Measurements from ENCODE around the gene CEACAM16. TPM values are rescaled to one million over a fixed set of nuclear protein-coding genes. Genes with fewer than 3 reads are reported as not detected.
"Not testable (repeated sequence)": the region's sequence is repeated elsewhere in the genome, so short reads cannot be mapped to it uniquely, and the experiment has no call there.

The CEACAM16 gene
- total and polyA plus RNA-seq, 4 donors = 0.36 TPM; not detected in 3

- H3K27ac ChIP-seq (ENCODE audit: low read depth in 1 of 2, low read length in 2 of 2); H3K4me3 ChIP-seq (ENCODE audit: low read length in 2 of 2); H3K4me1 ChIP-seq (ENCODE audit: control insufficient read depth in 1 of 2, insufficient read depth in 2 of 2, low read length in 2 of 2); ATAC-seq (ENCODE audit: low FRiP score); H3K36me3 ChIP-seq (ENCODE audit: control insufficient read depth in 1 of 2, insufficient read depth in 2 of 2, low read length in 1 of 2); DNase-seq; intact Hi-C loops (cut with DNase I); H3K27me3 ChIP-seq (ENCODE audit: control insufficient read depth in 1 of 2, insufficient read depth in 2 of 2, low read length in 1 of 2); H3K9me3 ChIP-seq (ENCODE audit: control insufficient read depth, low read length): not testable (repeated sequence)
- 93 to 94% methylated on average over 3 of the region's 3 CpGs for WGBS, 2 donors
Observed at GRCh38 chr19:44684396-44684795, 14.6 kb upstream of the CEACAM16 start.

GRCh38 chr19:44684892-44685863 is 13.8 kb upstream of the CEACAM16 start:
- WGBS, 2 donors = 32 to 39% methylated on average over 24 to 25 of the region's 25 CpGs
- no peaks in the 10 kb centered on the region for H3K9me3 ChIP-seq (ENCODE audit: control insufficient read depth, low read length)
- intact Hi-C loops (cut with DNase I) = loop anchor here in 1 of 2 donors (5.0 kb wide), 1 partner anchor 37 kb away; no protein-coding TSS in a partner anchor
- ATAC-seq (ENCODE audit: low FRiP score) = no peak
- H3K36me3 ChIP-seq (ENCODE audit: control insufficient read depth in 1 of 2, insufficient read depth in 2 of 2, low read length in 1 of 2) = peaks cover 0 to 2% of the 10 kb centered on the region in 2 donors
- H3K4me1 ChIP-seq (ENCODE audit: control insufficient read depth in 1 of 2, insufficient read depth in 2 of 2, low read length in 2 of 2) = no peaks in the 10 kb centered on the region
- DNase-seq = no peak
- H3K4me3 ChIP-seq (ENCODE audit: low read length in 2 of 2) = no peak overlapping the region
- H3K27me3 ChIP-seq (ENCODE audit: control insufficient read depth in 1 of 2, insufficient read depth in 2 of 2, low read length in 1 of 2) = no peaks in the 10 kb centered on the region
- H3K27ac ChIP-seq (ENCODE audit: low read depth in 1 of 2, low read length in 2 of 2) = no peak overlapping the region

- WGBS, 2 donors = 73 to 85% methylated on average over 4 of the region's 4 CpGs
- Histone ChIP-seq H3K27me3 (ENCODE audit: control insufficient read depth in 1 of 2, insufficient read depth in 2 of 2, low read length in 1 of 2) (no peaks in the 10 kb centered on the region), H3K36me3 (ENCODE audit: control insufficient read depth in 1 of 2, insufficient read depth in 2 of 2, low read length in 1 of 2) (peaks cover 0 to 2% of the 10 kb centered on the region in 2 donors), H3K27ac (ENCODE audit: low read depth in 1 of 2, low read length in 2 of 2) (no peak overlapping the region), H3K4me1 (ENCODE audit: control insufficient read depth in 1 of 2, insufficient read depth in 2 of 2, low read length in 2 of 2) (no peaks in the 10 kb centered on the region), H3K4me3 (ENCODE audit: low read length in 2 of 2) (no peak overlapping the region), H3K9me3 (ENCODE audit: control insufficient read depth, low read length) (no peaks in the 10 kb centered on the region)
- ATAC-seq (ENCODE audit: low FRiP score) = no peak
- intact Hi-C loops (cut with DNase I) = loop anchor here in 1 of 2 donors (5.0 kb wide), 1 partner anchor 36 kb away; no protein-coding TSS in a partner anchor
- no peak for DNase-seq
Observed at GRCh38 chr19:44685877-44686276, 13.1 kb upstream of the CEACAM16 start.

- H3K4me1 ChIP-seq (ENCODE audit: control insufficient read depth in 1 of 2, insufficient read depth in 2 of 2, low read length in 2 of 2) = no peaks in the 10 kb centered on the region
- no peaks in the 10 kb centered on the region for H3K36me3 ChIP-seq (ENCODE audit: control insufficient read depth in 1 of 2, insufficient read depth in 2 of 2, low read length in 1 of 2)
- H3K4me3 ChIP-seq (ENCODE audit: low read length in 2 of 2) = no peak overlapping the region
- ATAC-seq (ENCODE audit: low FRiP score) = no peak
- peak in 1 of 2 donors; percentile 2 for DNase-seq
- H3K9me3 ChIP-seq (ENCODE audit: control insufficient read depth, low read length) = no peaks in the 10 kb centered on the region
- no peaks in the 10 kb centered on the region for H3K27me3 ChIP-seq (ENCODE audit: control insufficient read depth in 1 of 2, insufficient read depth in 2 of 2, low read length in 1 of 2)
- H3K27ac ChIP-seq (ENCODE audit: low read depth in 1 of 2, low read length in 2 of 2) = no peak overlapping the region
- 75 to 89% methylated on average over 4 of the region's 4 CpGs for WGBS, 2 donors
- intact Hi-C loops (cut with DNase I) = loop anchor here in 1 of 2 donors (5.0 kb wide), 1 partner anchor 35 kb away; no protein-coding TSS in a partner anchor
Observed at GRCh38 chr19:44686896-44687295, 12.1 kb upstream of the CEACAM16 start.

- Histone ChIP-seq H3K27me3 (ENCODE audit: control insufficient read depth in 1 of 2, insufficient read depth in 2 of 2, low read length in 1 of 2) (no peaks in the 10 kb centered on the region), H3K36me3 (ENCODE audit: control insufficient read depth in 1 of 2, insufficient read depth in 2 of 2, low read length in 1 of 2) (no peaks in the 10 kb centered on the region), H3K9me3 (ENCODE audit: control insufficient read depth, low read length) (no peaks in the 10 kb centered on the region), H3K4me3 (ENCODE audit: low read length in 2 of 2) (no peak overlapping the region), H3K27ac (ENCODE audit: low read depth in 1 of 2, low read length in 2 of 2) (no peak overlapping the region), H3K4me1 (ENCODE audit: control insufficient read depth in 1 of 2, insufficient read depth in 2 of 2, low read length in 2 of 2) (no peaks in the 10 kb centered on the region)
- DNase-seq = no peak
- no peak for ATAC-seq (ENCODE audit: low FRiP score)
- intact Hi-C loops (cut with DNase I) = loop anchor here (2.0 to 5.0 kb wide), 2 partner anchors 34 to 37 kb away; no protein-coding TSS in a partner anchor
- WGBS, 2 donors = 88 to 90% methylated on average over 7 of the region's 7 CpGs
Observed at GRCh38 chr19:44687888-44688287, 11.1 kb upstream of the CEACAM16 start.

- peak; percentile 84 to 92 for DNase-seq
- no peaks in the 10 kb centered on the region for H3K4me1 ChIP-seq (ENCODE audit: control insufficient read depth in 1 of 2, insufficient read depth in 2 of 2, low read length in 2 of 2)
- 40% methylated on average over 11 of the region's 11 CpGs for WGBS, 2 donors
Observed at GRCh38 chr19:44689290-44690130, 9.4 kb upstream of the CEACAM16 start.

GRCh38 chr19:44690131-44690440 is 8.9 kb upstream of the CEACAM16 start:
- intact Hi-C loops (cut with DNase I) = no loop called here
- WGBS, 2 donors = 79 to 86% methylated on average over 3 of the region's 3 CpGs
- no peak for ATAC-seq (ENCODE audit: low FRiP score)
- Histone ChIP-seq H3K4me1 (ENCODE audit: control insufficient read depth in 1 of 2, insufficient read depth in 2 of 2, low read length in 2 of 2) (no peaks in the 10 kb centered on the region), H3K36me3 (ENCODE audit: control insufficient read depth in 1 of 2, insufficient read depth in 2 of 2, low read length in 1 of 2) (no peaks in the 10 kb centered on the region), H3K27me3 (ENCODE audit: control insufficient read depth in 1 of 2, insufficient read depth in 2 of 2, low read length in 1 of 2) (no peaks in the 10 kb centered on the region), H3K9me3 (ENCODE audit: control insufficient read depth, low read length) (no peaks in the 10 kb centered on the region), H3K27ac (ENCODE audit: low read depth in 1 of 2, low read length in 2 of 2) (no peak overlapping the region), H3K4me3 (ENCODE audit: low read length in 2 of 2) (no peak overlapping the region)
- no peak for DNase-seq

More at GRCh38 chr19:44689290-44690130, 9.4 kb upstream of the CEACAM16 start:
- Histone ChIP-seq H3K27me3 (ENCODE audit: control insufficient read depth in 1 of 2, insufficient read depth in 2 of 2, low read length in 1 of 2) (no peaks in the 10 kb centered on the region), H3K9me3 (ENCODE audit: control insufficient read depth, low read length) (no peaks in the 10 kb centered on the region), H3K4me3 (ENCODE audit: low read length in 2 of 2) (no peak overlapping the region), H3K36me3 (ENCODE audit: control insufficient read depth in 1 of 2, insufficient read depth in 2 of 2, low read length in 1 of 2) (no peaks in the 10 kb centered on the region), H3K27ac (ENCODE audit: low read depth in 1 of 2, low read length in 2 of 2) (no peak overlapping the region)
- intact Hi-C loops (cut with DNase I) = loop anchor here (1.0 to 5.0 kb wide), 3 partner anchors 33 to 82 kb away; no protein-coding TSS in a partner anchor
- ATAC-seq (ENCODE audit: low FRiP score) = peak; percentile 75

- WGBS, 2 donors = 21 to 29% methylated on average over 5 of the region's 5 CpGs
- DNase-seq = no peak
- Histone ChIP-seq H3K9me3 (ENCODE audit: control insufficient read depth, low read length) (no peaks in the 10 kb centered on the region), H3K4me1 (ENCODE audit: control insufficient read depth in 1 of 2, insufficient read depth in 2 of 2, low read length in 2 of 2) (no peaks in the 10 kb centered on the region), H3K27me3 (ENCODE audit: control insufficient read depth in 1 of 2, insufficient read depth in 2 of 2, low read length in 1 of 2) (no peaks in the 10 kb centered on the region), H3K4me3 (ENCODE audit: low read length in 2 of 2) (no peak overlapping the region), H3K36me3 (ENCODE audit: control insufficient read depth in 1 of 2, insufficient read depth in 2 of 2, low read length in 1 of 2) (no peaks in the 10 kb centered on the region), H3K27ac (ENCODE audit: low read depth in 1 of 2, low read length in 2 of 2) (peak overlapping the region in 1 of 2 donors; percentile 2)
- no peak for ATAC-seq (ENCODE audit: low FRiP score)
- intact Hi-C loops (cut with DNase I) = no loop called here
Observed at GRCh38 chr19:44692379-44692721, 6.6 kb upstream of the CEACAM16 start.
